Colonic mucosa (tissue), 4 donors: Measurements from ENCODE around the gene RLN3. TPM values are rescaled to one million over a fixed set of nuclear protein-coding genes. Genes with fewer than 3 reads are reported as not detected.
A peak's percentile ranks its signal among the peaks of the same experiment; 100 is the strongest.

Experiments used
- DNase-seq: peaks from one replicate; pipeline ENCODE4 v3.0.0-alpha.2; 2020
- H3K27ac ChIP-seq: fragments of 200-600 bp; one replicate; pipeline ENCODE4 v1.8.0; 2021
- H3K27me3 ChIP-seq: fragments of 200-600 bp; one replicate; pipeline ENCODE4 v1.8.0; 2021
- H3K36me3 ChIP-seq: fragments of 200-600 bp; one replicate; pipeline ENCODE4 v1.8.0; 2021
- H3K4me1 ChIP-seq: fragments of 200-600 bp; one replicate; pipeline ENCODE4 v1.8.0; 2021; ENCODE audit warnings: mild to moderate bottlenecking
- H3K4me3 ChIP-seq: fragments of 200-600 bp; one replicate; pipeline ENCODE4 v1.8.0; 2021
- H3K9ac ChIP-seq, 2 donors: one replicate each; pipeline ENCODE4 v1.7.0; 2013; ENCODE audit warnings: control low read depth in 2 of 2, low read depth in 2 of 2, low read length in 2 of 2
- H3K9me3 ChIP-seq: fragments of 200-600 bp; one replicate; pipeline ENCODE4 v1.8.0; 2021
- CTCF ChIP-seq: fragments of 200-600 bp; IDR thresholded peaks from one replicate; pipeline ENCODE4 v1.8.0; 2022; ENCODE audit warnings: antibody characterized with exemption, mild to moderate bottlenecking
- intact Hi-C: fragments of 100-400 bp; cut with DNase I; formaldehyde crosslinking; loops from one replicate; pipeline ENCODE4 v1.14.1; 2022
- total RNA-seq, 2 donors: library from RNA; stranded (reverse); fragmentation: NEBNext Ultra II Directional in 1 of 2; extraction: Animal tissue kit (Norgen Biotek cat#: 25700) in 1 of 2; gene quantifications; one replicate each; pipeline ENCODE4 v1.2.1, GENCODE V29; 2021
- donor health status: healthy.
- donor health status: DM: no; HTN: no; CAD: no.
- donor health status: DM: no; HTN: no; CAD: no.

Gene RLN3
- total RNA-seq, 2 donors from 2014 or later: not detected

GRCh38 chr19:14000691-14001375 is 27.1 kb upstream of the RLN3 start:
- Histone ChIP-seq H3K36me3 (no peaks in the 10 kb centered on the region), H3K9ac (no peak overlapping the region), H3K27ac (no peak overlapping the region), H3K9me3 (no peaks in the 10 kb centered on the region), H3K4me1 (peaks cover 8% of the 10 kb centered on the region), H3K27me3 (no peaks in the 10 kb centered on the region), H3K4me3 (no peak overlapping the region)
- intact Hi-C loops: no loop called here
- no peak for TF ChIP-seq CTCF
- no peak for DNase-seq

GRCh38 chr19:14002571-14003250 is 25.2 kb upstream of the RLN3 start:
- Histone ChIP-seq H3K9ac (peak overlapping the region in 1 of 2 donors; percentile 3), H3K9me3 (no peaks in the 10 kb centered on the region), H3K27ac (peak overlapping the region; percentile 25), H3K4me1 (peaks cover 8% of the 10 kb centered on the region), H3K36me3 (no peaks in the 10 kb centered on the region), H3K4me3 (no peak overlapping the region), H3K27me3 (no peaks in the 10 kb centered on the region)
- intact Hi-C loops: no loop called here
- no peak for DNase-seq
- TF ChIP-seq CTCF: no peak

- Histone ChIP-seq H3K4me3 (no peak overlapping the region), H3K27ac (peak overlapping the region; percentile 25), H3K36me3 (no peaks in the 10 kb centered on the region), H3K9me3 (no peaks in the 10 kb centered on the region), H3K9ac (peak overlapping the region in 1 of 2 donors; percentile 63), H3K4me1 (peaks cover 8% of the 10 kb centered on the region), H3K27me3 (no peaks in the 10 kb centered on the region)
- no peak for DNase-seq
- intact Hi-C loops: no loop called here
- TF ChIP-seq CTCF: no peak
Observed at GRCh38 chr19:14003251-14004055, 24.5 kb upstream of the RLN3 start.

GRCh38 chr19:14004619-14005348 is 23.2 kb upstream of the RLN3 start:
- intact Hi-C loops: no loop called here
- Histone ChIP-seq H3K9ac (peak overlapping the region; percentile 81 to 83), H3K4me1 (peaks cover 8% of the 10 kb centered on the region)

More at GRCh38 chr19:14004619-14005348, 23.2 kb upstream of the RLN3 start:
- no peak for TF ChIP-seq CTCF
- Histone ChIP-seq H3K4me3 (peak overlapping the region; percentile 68), H3K36me3 (no peaks in the 10 kb centered on the region), H3K9me3 (no peaks in the 10 kb centered on the region), H3K27me3 (no peaks in the 10 kb centered on the region), H3K27ac (peak overlapping the region; percentile 95)
- peak; percentile 77 for DNase-seq
